A204.1 (cell line): ENCODE results near the gene SAC3D1.

Experiments
- FAIRE-seq: peaks from 2 replicates; lab custom pipeline; 2012; peaks lifted over from hg19 to GRCh38; lab: Jason Lieb, UNC

The SAC3D1 gene

GRCh38 chr11:65060913-65061408, 20.0 kb downstream of the SAC3D1 start:
- no peak for FAIRE-seq

GRCh38 chr11:65063532-65063931, 22.5 kb downstream of the SAC3D1 start:
- FAIRE-seq: no peak

- no peak for FAIRE-seq
Observed at GRCh38 chr11:65064847-65065240, 23.8 kb downstream of the SAC3D1 start.

- no peak for FAIRE-seq
Observed at GRCh38 chr11:65065851-65066250, 24.8 kb downstream of the SAC3D1 start.

- no peak for FAIRE-seq
Observed at GRCh38 chr11:65066315-65066714, 25.3 kb downstream of the SAC3D1 start.

- no peak for FAIRE-seq
Observed at GRCh38 chr11:65066805-65067291, 25.8 kb downstream of the SAC3D1 start.

GRCh38 chr11:65067446-65067845, 26.4 kb downstream of the SAC3D1 start:
- no peak for FAIRE-seq

GRCh38 chr11:65069217-65069616, 28.2 kb downstream of the SAC3D1 start:
- FAIRE-seq: no peak

- FAIRE-seq: no peak
Observed at GRCh38 chr11:65071907-65072630, 31.1 kb downstream of the SAC3D1 start.

- FAIRE-seq: no peak
Observed at GRCh38 chr11:65072631-65072966, 31.6 kb downstream of the SAC3D1 start.

GRCh38 chr11:65077451-65077850, 36.4 kb downstream of the SAC3D1 start:
- FAIRE-seq: no peak

GRCh38 chr11:65078151-65078550, 37.1 kb downstream of the SAC3D1 start:
- FAIRE-seq: no peak

GRCh38 chr11:65078786-65079342, 37.9 kb downstream of the SAC3D1 start:
- no peak for FAIRE-seq

- no peak for FAIRE-seq
Observed at GRCh38 chr11:65083134-65083833, 42.3 kb downstream of the SAC3D1 start.

GRCh38 chr11:65083834-65084597, 43.0 kb downstream of the SAC3D1 start, which contains the start of the genes CDCA5 and ZFPL1:
CDCA5 (minus strand) TSS chr11:65084040; CDS start chr11:65083978, 62 bp downstream.
ZFPL1 (plus strand) TSS chr11:65084222; CDS start chr11:65084699, 477 bp downstream.
- FAIRE-seq: peak; percentile 9

GRCh38 chr11:65084598-65085375, 43.8 kb downstream of the SAC3D1 start:
- no peak for FAIRE-seq

- no peak for FAIRE-seq
Observed at GRCh38 chr11:65085446-65085845, 44.4 kb downstream of the SAC3D1 start.

- no peak for FAIRE-seq
Observed at GRCh38 chr11:65086809-65087208, 45.8 kb downstream of the SAC3D1 start.

GRCh38 chr11:65087216-65087615, 46.2 kb downstream of the SAC3D1 start:
- no peak for FAIRE-seq

- no peak for FAIRE-seq
Observed at GRCh38 chr11:65087827-65088226, 46.8 kb downstream of the SAC3D1 start.

- no peak for FAIRE-seq
Observed at GRCh38 chr11:65089621-65090020, 48.6 kb downstream of the SAC3D1 start.

- no peak for FAIRE-seq
Observed at GRCh38 chr11:65090628-65091027, 49.6 kb downstream of the SAC3D1 start.
